Cerebellar nuclear complex (tissue), 1 donor: ENCODE results near the gene SPATA18.
"Not testable (repeated sequence)": the region's sequence is repeated elsewhere in the genome, so short reads cannot be mapped to it uniquely, and the experiment has no call there.

Source experiments
- DNase-seq, 2 experiments: peaks; one replicate each; lab custom pipeline; 2025; lab: John Stamatoyannopoulos, UW

Gene SPATA18

GRCh38 chr4:52106191-52106590 lies 55.1 kb downstream of the SPATA18 start:
- no peak for DNase-seq

GRCh38 chr4:52106660-52107059 lies 55.6 kb downstream of the SPATA18 start:
- no peak for DNase-seq

- DNase-seq = no peak
Measured at GRCh38 chr4:52107336-52107735, 56.2 kb downstream of the SPATA18 start.

- DNase-seq = no peak
Measured at GRCh38 chr4:52107745-52108144, 56.6 kb downstream of the SPATA18 start.

- DNase-seq = no peak
Measured at GRCh38 chr4:52110171-52110570, 59.1 kb downstream of the SPATA18 start.

GRCh38 chr4:52111995-52112394 lies 60.9 kb downstream of the SPATA18 start:
- DNase-seq = no peak

- no peak for DNase-seq
Measured at GRCh38 chr4:52112411-52112810, 61.3 kb downstream of the SPATA18 start.

GRCh38 chr4:52116641-52117040 lies 65.5 kb downstream of the SPATA18 start:
- DNase-seq = no peak

- no peak for DNase-seq
Measured at GRCh38 chr4:52126226-52126625, 75.1 kb downstream of the SPATA18 start.

- DNase-seq = no peak
Measured at GRCh38 chr4:52126966-52127365, 75.9 kb downstream of the SPATA18 start.

GRCh38 chr4:52135171-52135570 lies 84.1 kb downstream of the SPATA18 start:
- no peak for DNase-seq

GRCh38 chr4:52137152-52137551 lies 86.0 kb downstream of the SPATA18 start:
- DNase-seq = not testable (repeated sequence)

- no peak for DNase-seq
Measured at GRCh38 chr4:52142816-52143215, 91.7 kb downstream of the SPATA18 start.

GRCh38 chr4:52143815-52144214 lies 92.7 kb downstream of the SPATA18 start:
- DNase-seq = no peak

GRCh38 chr4:52144372-52144771 lies 93.3 kb downstream of the SPATA18 start:
- DNase-seq = no peak
